ENCODE data around the gene LNPK.
"Not testable (repeated sequence)": the region's sequence is repeated elsewhere in the genome, so short reads cannot be mapped to it uniquely, and the experiment has no call there.

LNPK gene

DNA sequence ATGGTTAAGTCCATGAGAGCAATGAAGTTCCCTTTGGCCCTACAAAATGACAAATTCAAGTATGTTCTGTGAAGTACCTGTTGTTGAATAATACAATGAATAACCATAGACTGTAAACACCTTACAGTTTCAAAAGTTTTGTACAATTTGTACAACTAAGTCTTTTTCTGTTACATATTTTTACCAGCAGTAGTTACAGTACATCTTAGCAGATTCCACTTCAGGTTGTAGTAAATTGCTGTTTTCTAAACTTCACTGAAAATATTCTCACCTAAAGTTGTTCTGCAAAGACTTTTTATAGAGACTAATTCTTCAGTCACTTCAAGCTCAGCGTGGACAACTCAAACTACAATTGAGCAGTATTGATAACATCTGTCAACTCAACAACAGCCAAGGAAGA is 28.7 kb downstream of the LNPK start:
- DNase-seq (ENCODE audit: low read depth, low spot score) = no peak

- no peak for DNase-seq (ENCODE audit: low read depth, low spot score)
Observed at GRCh38 chr2:175966839-175967238, 35.2 kb downstream of the LNPK start.

DNA sequence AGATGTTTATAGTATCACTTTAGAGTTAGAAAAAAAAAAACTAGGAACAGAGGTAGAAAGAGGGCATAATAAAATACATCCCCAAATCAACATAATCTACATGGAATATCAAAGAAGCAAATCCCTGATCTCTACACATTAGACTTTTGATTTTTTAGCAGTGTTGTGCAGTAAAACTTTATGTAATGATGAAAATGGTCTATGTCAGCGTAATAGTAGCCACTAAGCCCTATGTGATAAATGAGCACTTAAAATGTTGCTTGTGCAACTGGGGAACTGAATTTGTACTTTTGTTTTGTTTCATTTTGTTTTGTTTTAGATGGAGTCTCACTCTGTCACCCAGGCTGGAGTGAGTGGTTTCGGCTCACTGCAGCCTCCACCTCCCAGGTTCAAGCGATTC is 36.3 kb downstream of the LNPK start:
- no peak for DNase-seq (ENCODE audit: low read depth, low spot score)

DNA sequence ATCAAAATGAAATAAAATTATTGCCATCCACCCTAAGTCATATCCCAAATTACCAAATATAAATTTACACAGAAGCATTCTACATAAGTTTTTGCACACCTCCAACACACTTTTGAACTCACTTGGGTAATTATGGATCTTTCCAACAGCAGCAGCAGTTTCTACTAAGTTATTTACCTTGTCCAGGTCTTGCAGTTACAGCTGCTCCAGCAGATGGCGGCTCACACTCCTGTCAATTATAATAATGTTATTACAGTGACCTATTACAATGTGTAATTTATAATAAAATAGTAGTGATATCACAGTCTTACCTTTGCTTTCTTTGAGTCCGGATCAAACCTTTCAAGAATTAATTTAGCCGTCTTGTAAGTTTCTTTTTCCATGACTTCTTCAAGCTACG is 37.9 kb downstream of the LNPK start:
- no peak for DNase-seq (ENCODE audit: low read depth, low spot score)

GRCh38 chr2:175963171-175963570 is 38.9 kb downstream of the LNPK start:
- DNase-seq (ENCODE audit: low read depth, low spot score) = not testable (repeated sequence)

GRCh38 chr2:175957845-175958244 is 44.2 kb downstream of the LNPK start:
- no peak for DNase-seq (ENCODE audit: low read depth, low spot score)

DNA sequence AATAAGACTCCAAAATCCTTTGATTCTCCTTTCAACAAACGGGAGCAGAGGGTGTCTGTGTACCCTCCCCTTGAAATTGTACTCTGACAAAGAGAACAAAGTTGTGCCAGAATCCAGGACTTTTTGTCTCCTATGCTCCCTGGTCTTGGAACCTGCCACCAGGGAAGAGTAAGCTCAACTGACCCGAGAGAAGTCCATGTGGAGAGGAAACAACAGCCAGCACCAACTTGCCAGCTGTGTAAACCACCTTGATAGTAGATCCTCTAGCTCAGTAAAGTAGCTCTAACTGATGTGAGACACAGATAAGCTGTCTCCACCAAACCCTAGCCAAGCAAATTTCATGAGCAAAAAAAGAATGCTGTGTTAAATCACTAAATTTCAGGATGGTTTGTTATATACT is 46.9 kb downstream of the LNPK start:
- no peak for DNase-seq (ENCODE audit: low read depth, low spot score)

- DNase-seq (ENCODE audit: low read depth, low spot score) = no peak
Observed at GRCh38 chr2:175950512-175950911, 51.6 kb downstream of the LNPK start.

DNA sequence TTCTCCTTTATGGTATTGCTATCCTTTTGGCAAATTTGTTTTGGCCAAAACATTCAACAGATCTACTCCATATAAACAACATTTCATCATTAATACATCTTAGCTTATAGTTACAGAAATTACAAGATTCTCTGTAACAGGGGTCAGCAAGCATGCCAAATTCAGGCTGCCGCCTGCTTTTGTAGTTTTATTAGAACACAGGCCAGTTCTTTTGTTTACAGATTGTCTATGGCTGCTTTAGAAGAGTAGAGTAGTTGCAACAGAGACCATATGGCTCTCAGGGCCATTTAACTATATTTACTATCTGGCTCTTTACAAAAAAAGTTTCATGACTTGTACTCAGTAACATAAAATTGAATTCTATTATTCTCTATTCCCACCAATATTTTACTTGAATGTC is 53.9 kb downstream of the LNPK start:
- no peak for DNase-seq (ENCODE audit: low read depth, low spot score)

DNA sequence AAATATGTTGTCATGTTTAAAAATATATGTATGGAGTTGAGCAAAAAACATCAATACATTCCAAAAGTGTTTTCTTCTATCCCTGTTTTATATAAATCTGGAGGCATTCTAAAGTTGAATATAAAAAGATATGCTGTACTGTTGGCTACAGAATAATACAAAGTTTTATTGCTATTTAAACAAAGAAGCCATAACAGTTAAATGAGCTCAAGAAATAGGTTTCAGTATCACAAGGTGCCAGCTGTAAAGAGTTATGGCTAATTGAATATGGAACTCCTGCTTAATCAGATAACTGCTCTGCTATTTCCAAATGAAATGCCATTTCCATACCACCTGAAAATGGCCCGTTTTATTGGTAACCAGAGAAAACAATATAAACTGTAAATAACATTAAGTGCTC is 55.0 kb downstream of the LNPK start:
- no peak for DNase-seq (ENCODE audit: low read depth, low spot score)

DNA sequence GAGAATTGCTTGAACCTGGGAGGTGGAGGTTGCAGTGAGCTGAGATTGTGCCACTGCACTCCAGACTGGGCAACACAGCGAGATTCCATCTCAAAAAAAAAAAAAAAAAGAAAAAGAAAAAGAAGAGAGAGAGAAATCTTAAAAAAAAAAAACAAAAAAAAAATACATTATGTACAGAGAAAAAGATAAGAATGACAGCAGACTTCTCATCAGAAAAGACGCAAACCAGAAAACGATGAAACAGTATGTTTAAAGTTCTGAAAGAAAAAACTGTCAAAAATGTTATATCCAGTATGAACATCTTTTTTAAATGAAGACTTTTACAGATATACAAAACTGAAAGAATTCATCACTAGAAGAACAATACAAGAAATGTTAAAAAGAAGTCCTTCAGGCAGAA is 60.4 kb downstream of the LNPK start:
- DNase-seq (ENCODE audit: low read depth, low spot score) = no peak

DNA sequence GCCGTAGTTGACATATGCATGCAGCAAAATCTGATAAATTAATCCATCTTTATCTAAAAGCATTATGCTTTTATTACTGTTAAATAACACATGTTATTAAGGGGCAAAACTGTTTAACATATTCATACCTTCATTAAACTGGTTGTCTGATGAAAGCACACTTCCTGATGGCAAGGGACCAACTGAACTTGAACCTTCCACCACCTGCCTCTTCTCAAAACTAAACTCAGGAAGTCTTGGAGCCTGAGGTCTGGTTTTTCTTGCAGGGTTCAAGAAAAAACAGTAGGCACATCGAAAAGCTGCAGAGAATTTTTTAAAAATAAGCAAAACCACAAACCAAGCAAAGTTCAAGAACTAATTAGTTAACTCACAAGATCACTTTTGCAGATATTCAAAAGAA is 64.9 kb downstream of the LNPK start:
- DNase-seq (ENCODE audit: low read depth, low spot score) = no peak

- no peak for DNase-seq (ENCODE audit: low read depth, low spot score)
Observed at GRCh38 chr2:175935289-175936181, 66.5 kb downstream of the LNPK start.

DNA sequence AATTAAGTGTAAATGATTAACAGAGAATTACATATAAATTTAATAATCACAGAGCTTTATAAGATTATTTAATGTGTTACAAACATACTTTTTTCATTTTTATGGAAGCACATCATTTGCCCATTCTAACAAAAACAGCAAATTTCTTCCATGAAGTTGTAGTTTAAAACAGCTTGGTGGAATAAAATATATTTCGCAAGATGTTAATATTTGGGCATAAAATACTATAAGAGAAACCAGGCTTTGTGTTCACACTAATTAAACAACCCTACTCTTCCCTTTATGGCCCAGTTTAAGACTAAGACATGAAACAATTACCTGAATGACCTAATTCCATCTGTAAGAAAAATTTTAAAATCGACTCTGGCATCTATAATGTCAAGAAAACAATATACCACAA is 69.4 kb downstream of the LNPK start:
- DNase-seq (ENCODE audit: low read depth, low spot score) = no peak

DNA sequence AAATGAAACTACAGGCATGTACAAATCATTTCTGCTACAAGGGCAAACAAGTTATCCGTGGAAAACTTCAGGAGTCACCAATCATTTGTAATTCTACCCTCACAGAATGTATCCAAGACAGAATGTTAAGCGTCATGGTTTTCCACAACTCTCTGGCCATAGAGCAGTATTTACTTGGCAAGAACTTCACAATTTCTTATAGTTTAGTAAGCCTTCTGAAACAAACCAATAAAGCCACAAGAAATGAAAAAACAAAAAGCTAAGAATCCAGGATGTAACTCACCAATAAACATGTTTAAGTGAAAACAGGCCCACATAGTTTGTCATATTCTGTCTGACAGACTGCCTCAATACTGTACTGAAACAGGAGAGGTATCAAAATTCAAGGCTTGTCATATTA is 70.3 kb downstream of the LNPK start:
- DNase-seq (ENCODE audit: low read depth, low spot score) = peak; percentile 83

DNA sequence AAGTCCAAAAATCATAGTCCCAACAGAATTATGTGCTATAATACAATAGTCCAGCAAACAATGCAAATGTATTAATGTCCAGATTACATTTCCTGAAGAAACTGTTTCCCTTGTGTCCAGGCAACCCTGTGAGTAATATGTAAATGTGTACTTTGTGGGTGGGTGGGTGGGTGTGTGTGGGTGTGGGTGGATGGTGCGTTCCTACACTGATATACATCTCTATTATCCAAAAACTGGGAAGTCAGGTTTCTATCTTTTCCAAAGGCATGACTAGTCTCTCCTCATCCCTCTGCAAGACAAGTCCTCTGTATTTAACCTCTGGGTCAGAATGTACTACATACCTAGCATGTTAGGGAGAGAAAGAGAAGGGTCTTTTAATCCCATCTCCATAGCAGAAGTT is 71.6 kb downstream of the LNPK start:
- DNase-seq (ENCODE audit: low read depth, low spot score) = peak; percentile 35

- DNase-seq (ENCODE audit: low read depth, low spot score) = peak; percentile 35
Observed at GRCh38 chr2:175929850-175930249, 72.2 kb downstream of the LNPK start.

DNA sequence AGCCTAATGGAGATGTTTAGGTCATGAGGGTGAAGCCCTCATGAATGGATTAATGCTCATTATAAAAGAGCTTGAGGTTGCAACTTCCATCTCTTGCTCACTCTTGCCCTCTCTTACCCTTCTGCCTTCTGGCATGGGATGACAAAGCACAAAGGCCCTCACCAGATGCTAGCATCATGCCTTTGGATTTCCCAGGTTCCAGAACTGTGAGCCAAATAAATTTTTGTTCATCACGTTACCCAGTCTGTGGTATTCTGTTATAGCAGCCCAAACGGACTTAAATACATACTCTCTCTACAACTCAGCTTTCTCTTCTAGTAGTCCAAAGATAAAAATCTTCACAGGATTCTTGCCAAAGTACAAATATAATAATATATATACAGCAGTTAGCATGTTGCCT is 75.8 kb downstream of the LNPK start:
- DNase-seq (ENCODE audit: low read depth, low spot score) = peak; percentile 11

DNA sequence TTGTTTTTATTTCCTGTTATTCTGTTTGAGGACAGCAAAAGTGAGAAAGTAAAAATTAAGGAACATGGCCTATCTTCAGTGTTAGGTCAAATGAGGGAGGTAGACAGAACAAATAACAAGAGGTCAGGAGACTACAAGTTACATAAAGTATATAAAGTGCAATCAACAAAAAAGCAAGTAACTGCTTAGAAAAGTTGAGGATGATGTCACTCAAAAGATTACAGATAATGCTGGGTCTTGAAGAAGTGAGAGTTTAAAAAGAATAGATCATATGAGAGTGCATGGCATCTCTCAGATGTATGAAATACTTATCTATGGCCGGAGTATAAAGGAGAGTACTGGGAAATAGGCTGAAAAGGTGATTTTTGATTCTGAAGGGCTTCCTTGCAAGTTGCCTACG is 79.9 kb downstream of the LNPK start:
- no peak for DNase-seq (ENCODE audit: low read depth, low spot score)

DNA sequence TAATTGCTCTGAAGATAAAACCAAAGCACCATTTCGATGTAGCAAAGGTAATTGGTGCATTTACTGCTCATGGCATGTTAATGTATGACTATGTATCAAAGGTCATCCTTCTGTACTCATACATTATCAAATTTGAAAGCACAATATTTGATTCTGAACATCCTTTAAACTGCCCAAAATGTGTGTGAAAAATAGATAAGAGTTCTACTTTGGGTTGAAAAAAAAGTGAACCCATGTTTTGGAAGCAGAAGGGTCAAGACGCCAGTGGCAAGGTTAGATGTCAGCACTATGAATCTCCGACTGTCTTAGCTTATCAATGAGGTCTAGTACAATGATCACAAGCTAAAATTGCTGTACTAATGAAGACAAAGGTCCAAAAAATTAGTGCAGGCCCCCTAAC is 83.1 kb downstream of the LNPK start:
- no peak for DNase-seq (ENCODE audit: low read depth, low spot score)

DNA sequence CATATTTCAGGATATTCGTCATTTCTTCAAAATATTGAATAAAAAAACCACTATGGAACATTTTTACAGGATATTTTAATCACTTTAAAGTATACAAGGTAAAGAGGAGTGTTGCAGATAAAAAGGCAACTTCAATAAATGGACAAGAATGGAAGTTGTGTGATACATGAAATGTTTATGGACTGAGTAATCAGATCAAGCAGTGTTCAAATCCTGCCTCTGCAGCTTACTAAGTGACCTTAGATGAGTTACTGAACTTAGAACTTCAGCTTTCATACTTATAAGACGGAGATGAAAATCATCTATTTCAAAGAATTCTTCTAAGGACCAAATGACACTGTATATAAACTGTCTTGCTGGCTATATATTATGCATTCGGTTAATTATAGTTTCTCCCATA is 87.2 kb downstream of the LNPK start:
- DNase-seq (ENCODE audit: low read depth, low spot score) = no peak

DNA sequence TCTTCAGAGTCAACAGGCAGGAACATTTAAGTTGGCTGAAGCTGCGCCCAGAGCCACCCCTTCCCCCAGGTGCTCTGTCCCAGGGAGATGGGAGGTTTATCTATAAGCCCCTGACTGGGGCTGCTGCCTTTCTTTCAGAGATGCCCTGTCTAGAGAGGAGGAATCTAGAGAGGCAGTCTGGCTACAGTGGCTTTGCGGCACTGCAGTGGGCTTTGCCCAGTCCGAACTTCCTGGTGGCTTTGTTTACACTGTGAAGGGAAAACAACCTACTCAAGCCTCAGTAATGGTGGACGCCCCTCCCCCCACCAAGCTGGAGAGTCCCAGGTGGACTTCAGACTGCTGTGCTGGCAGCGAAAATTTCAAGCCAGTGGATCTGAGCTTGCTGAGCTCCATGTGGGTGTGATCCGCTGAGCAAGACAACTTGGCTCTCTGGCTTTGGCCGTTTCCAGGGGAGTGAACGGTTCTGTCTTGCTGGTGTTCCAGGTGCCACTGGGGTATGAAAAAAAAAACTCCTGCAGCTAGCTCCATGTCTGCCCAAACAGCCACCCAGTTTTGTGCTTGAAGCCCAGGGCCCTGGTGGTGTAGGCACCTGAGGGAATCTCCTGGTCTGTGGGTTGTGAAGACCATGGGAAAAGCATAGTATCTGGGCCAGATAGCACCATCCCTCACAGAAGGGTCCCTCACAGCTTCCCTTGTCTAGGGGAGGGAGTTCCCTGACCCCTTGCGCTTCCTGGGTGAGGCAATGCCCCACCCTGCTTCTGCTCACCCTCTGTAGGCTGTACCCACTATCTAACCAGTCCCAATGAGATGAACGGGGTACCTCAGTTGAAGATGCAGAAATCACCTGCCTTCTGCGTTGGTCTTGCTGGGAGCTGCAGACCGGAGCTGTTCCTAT is 88.0 kb downstream of the LNPK start:
- not testable (repeated sequence) for DNase-seq (ENCODE audit: low read depth, low spot score)

- DNase-seq (ENCODE audit: low read depth, low spot score) = not testable (repeated sequence)
Observed at GRCh38 chr2:175913267-175913666, 88.8 kb downstream of the LNPK start.

Measured in astrocyte of the hippocampus (primary cell).